Thyroid gland (tissue), 4 donors: ENCODE measurements around the gene CXorf51B. TPM values are rescaled to one million over a fixed set of nuclear protein-coding genes. Genes with fewer than 3 reads are reported as not detected.
"Not testable (repeated sequence)": the region's sequence is repeated elsewhere in the genome, so short reads cannot be mapped to it uniquely, and the experiment has no call there.

Source experiments
- DNase-seq, 2 donors: peaks; one replicate each; pipeline ENCODE4 v3.0.0-alpha.2; 2019
- H3K27ac ChIP-seq, 3 donors: fragments of 200-600 bp; sonication (generic); 1 replicate in 2 of 3; 2 replicates in 1 of 3; pipeline ENCODE4 v1.5.1; 2016 to 2019; ENCODE audit warnings: mild to moderate bottlenecking in 1 of 3, moderate library complexity in 1 of 3
- H3K27me3 ChIP-seq: fragments of 200-600 bp; sonication (generic); one replicate; pipeline ENCODE4 v1.5.1; 2019
- H3K36me3 ChIP-seq, 2 donors: fragments of 200-600 bp; sonication (generic); one replicate each; pipeline ENCODE4 v1.5.1; 2016 to 2019
- H3K4me1 ChIP-seq, 2 donors: fragments of 200-600 bp; sonication (generic); one replicate each; pipeline ENCODE4 v1.5.1; 2017 to 2019
- H3K4me3 ChIP-seq, 3 donors: fragments of 200-600 bp; sonication (generic); replicated peaks in 1 of 3; 1 replicate in 2 of 3; 2 replicates in 1 of 3; pipeline ENCODE4 v1.5.1; 2016; ENCODE audit warnings: mild to moderate bottlenecking in 1 of 3
- H3K9me3 ChIP-seq: fragments of 200-600 bp; sonication (generic); one replicate; pipeline ENCODE4 v1.5.1; 2017
- CTCF ChIP-seq, 6 experiments: fragments of 200-600 bp in 3 of 6; fragments of 450-650 bp in 3 of 6; sonication (generic) in 3 of 6; IDR thresholded peaks; one replicate each; pipeline ENCODE4 v1.5.1; 2016 to 2019; ENCODE audit warnings: antibody characterized with exemption in 6 of 6, mild to moderate bottlenecking in 2 of 6, inconsistent platforms in 1 of 6, moderate library complexity in 1 of 6
- POLR2A ChIP-seq, 2 donors: fragments of 450-650 bp; IDR thresholded peaks; one replicate each; pipeline ENCODE4 v1.6.1; 2017; ENCODE audit warnings: antibody characterized with exemption in 2 of 2, mild to moderate bottlenecking in 2 of 2, moderate library complexity in 1 of 2
- WGBS, 2 donors: methylation state at CpG; one replicate each; pipeline ENCODE4 v1.1.5; 2017; 5-methylcytosine and 5-hydroxymethylcytosine counted together
- intact Hi-C: fragments of 100-400 bp; cut with DNase I; formaldehyde crosslinking; loops from one replicate; pipeline ENCODE4 v1.15.1; 2023
- total RNA-seq, 4 donors: library from RNA; depleted of rRNA; stranded (reverse); fragments of >200 nt; gene quantifications; one replicate each; pipeline ENCODE4 v1.2.3, GENCODE V29; 2016

Gene CXorf51B
- not detected for total RNA-seq

- H3K27me3 ChIP-seq, H3K4me1 ChIP-seq, H3K36me3 ChIP-seq, intact Hi-C loops, DNase-seq, H3K4me3 ChIP-seq, H3K9me3 ChIP-seq, H3K27ac ChIP-seq: not testable (repeated sequence)
- no CpG with 5 or more reads among the region's 3 CpGs for WGBS, 2 donors
Observed at GRCh38 chrX:146809471-146809870, at the start of gene CXorf51B. Gene CXorf51B, plus strand, starts transcription at chrX:146809771. Its CDS starts 21 bp downstream, at chrX:146809792.

GRCh38 chrX:146814644-146815043 lies 5.1 kb downstream of the CXorf51B start, which contains the start of gene CXorf51A:
Gene CXorf51A, minus strand, starts transcription at chrX:146814744. Its CDS starts 21 bp downstream, at chrX:146814723.
- H3K27ac ChIP-seq, H3K9me3 ChIP-seq, H3K27me3 ChIP-seq, H3K4me1 ChIP-seq, H3K36me3 ChIP-seq, H3K4me3 ChIP-seq, intact Hi-C loops, DNase-seq: not testable (repeated sequence)
- no CpG with 5 or more reads among the region's 3 CpGs for WGBS, 2 donors

GRCh38 chrX:146831994-146832393 lies 22.4 kb downstream of the CXorf51B start:
- WGBS, 2 donors: 95 to 100% methylated on average over 2 to 4 of the region's 4 CpGs
- intact Hi-C loops: no loop called here
- no peak for DNase-seq
- no peaks in the 10 kb centered on the region for H3K9me3 ChIP-seq
- no peaks in the 10 kb centered on the region for H3K36me3 ChIP-seq
- H3K4me3 ChIP-seq: no peak overlapping the region
- H3K27ac ChIP-seq: no peak overlapping the region
- H3K27me3 ChIP-seq: no peaks in the 10 kb centered on the region
- no peaks in the 10 kb centered on the region for H3K4me1 ChIP-seq
- TF ChIP-seq CTCF (IDR thresholded peaks at IDR 0.05) (no peak), POLR2A (IDR thresholded peaks at IDR 0.05) (no peak)

GRCh38 chrX:146854281-146854680 lies 44.7 kb downstream of the CXorf51B start:
- Histone ChIP-seq H3K4me1 (no peaks in the 10 kb centered on the region), H3K27me3 (no peaks in the 10 kb centered on the region), H3K4me3 (no peak overlapping the region), H3K27ac (no peak overlapping the region), H3K9me3 (no peaks in the 10 kb centered on the region), H3K36me3 (no peaks in the 10 kb centered on the region)
- no peak for DNase-seq
- WGBS, 2 donors: 58 to 68% methylated on average over 1 to 2 of the region's 2 CpGs
- no peak for TF ChIP-seq CTCF (IDR thresholded peaks at IDR 0.05)
- no peak for TF ChIP-seq POLR2A (IDR thresholded peaks at IDR 0.05)
- intact Hi-C loops: no loop called here

Other genes starting within 250 kb of the CXorf51B start
- gene CXorf51A, start 5.0 kb downstream of the CXorf51B start, total RNA-seq: not detected